Neutrophil (primary cell): Measurements from ENCODE around the gene MTG2.

ENCODE experiments used
- H3K27ac ChIP-seq: fragments of 200-600 bp; sonication (generic); 2 replicates; pipeline ENCODE4 v1.5.1; 2016; ENCODE audit warnings: mild to moderate bottlenecking, moderate library complexity
- H3K27me3 ChIP-seq: fragments of 200-600 bp; sonication (generic); 2 replicates; pipeline ENCODE4 v1.6.0; 2016; ENCODE audit warnings: mild to moderate bottlenecking
- H3K36me3 ChIP-seq: fragments of 200-600 bp; sonication (generic); 2 replicates; pipeline ENCODE4 v1.5.1; 2017
- H3K4me1 ChIP-seq, 2 experiments: fragments of 200-600 bp in 1 of 2; sonication (generic) in 1 of 2; 1 replicate in 1 of 2; 2 replicates in 1 of 2; pipeline versions ENCODE4 v1.5.1 to v1.6.1; 2013 to 2016; ENCODE audit warnings: low read depth in 1 of 2, low read length in 1 of 2, mild to moderate bottlenecking in 1 of 2, moderate library complexity in 1 of 2; ENCODE audit not compliant: control insufficient read depth in 1 of 2, insufficient read depth in 1 of 2
- H3K4me3 ChIP-seq, 2 experiments: fragments of 200-600 bp in 1 of 2; sonication (generic) in 1 of 2; 1 replicate in 1 of 2; 2 replicates in 1 of 2; pipeline ENCODE4 v1.5.1; 2013 to 2016; ENCODE audit warnings: low read depth in 1 of 2, low read length in 1 of 2, mild to moderate bottlenecking in 1 of 2, moderate library complexity in 1 of 2
- H3K9me3 ChIP-seq: fragments of 200-600 bp; sonication (generic); 2 replicates; pipeline ENCODE4 v1.5.1; 2016
- CTCF ChIP-seq: fragments of 200-600 bp; sonication (generic); IDR thresholded peaks from 2 replicates; pipeline ENCODE4 v1.5.1; 2016; ENCODE audit warnings: antibody characterized with exemption

MTG2 gene

GRCh38 chr20:62236200-62236599 is 53.4 kb downstream of the MTG2 start:
- H3K9me3 ChIP-seq = no peaks in the 10 kb centered on the region
- H3K27me3 ChIP-seq = peaks cover 18% of the 10 kb centered on the region
- H3K4me3 ChIP-seq = no peak overlapping the region
- TF ChIP-seq CTCF = no peak
- H3K27ac ChIP-seq = no peak overlapping the region
- H3K4me1 ChIP-seq = peaks cover 30 to 31% of the 10 kb centered on the region in 2 experiments
- H3K36me3 ChIP-seq = no peaks in the 10 kb centered on the region

- Histone ChIP-seq H3K9me3 (no peaks in the 10 kb centered on the region), H3K4me1 (peaks cover 37 to 38% of the 10 kb centered on the region in 2 experiments), H3K27me3 (peaks cover 18% of the 10 kb centered on the region), H3K27ac (peak overlapping the region; percentile 99), H3K4me3 (no peak overlapping the region), H3K36me3 (no peaks in the 10 kb centered on the region)
- TF ChIP-seq CTCF = no peak
Observed at GRCh38 chr20:62236766-62237513, 54.1 kb downstream of the MTG2 start.

- peaks cover 4% of the 10 kb centered on the region for H3K36me3 ChIP-seq
- H3K27ac ChIP-seq = peak overlapping the region; percentile 99
- no peak for TF ChIP-seq CTCF
- peaks cover 18% of the 10 kb centered on the region for H3K27me3 ChIP-seq
- peak overlapping the region; percentile 63 to 73 for H3K4me3 ChIP-seq
- peaks cover 43% of the 10 kb centered on the region in 2 experiments for H3K4me1 ChIP-seq
- no peaks in the 10 kb centered on the region for H3K9me3 ChIP-seq
Observed at GRCh38 chr20:62237514-62237800, 54.6 kb downstream of the MTG2 start.

- Histone ChIP-seq H3K36me3 (peaks cover 10% of the 10 kb centered on the region), H3K9me3 (no peaks in the 10 kb centered on the region), H3K27ac (peak within 1 kb of the TSS; percentile 99), H3K4me1 (peaks cover 48 to 49% of the 10 kb centered on the region in 2 experiments), H3K27me3 (peaks cover 13% of the 10 kb centered on the region), H3K4me3 (peak within 1 kb of the TSS; percentile 73 to 90)
- peak; percentile 58 for TF ChIP-seq CTCF
Observed at GRCh38 chr20:62237801-62238568, 55.2 kb downstream of the MTG2 start, which contains the start of gene OSBPL2. Gene OSBPL2, plus strand, starts transcription at chr20:62238521. Its CDS starts 17,664 bp downstream, at chr20:62256185.

GRCh38 chr20:62238569-62239277 is 55.9 kb downstream of the MTG2 start:
- peaks cover 6% of the 10 kb centered on the region for H3K27me3 ChIP-seq
- peak overlapping the region; percentile 99 for H3K27ac ChIP-seq
- no peaks in the 10 kb centered on the region for H3K9me3 ChIP-seq
- H3K4me1 ChIP-seq = peaks cover 55 to 56% of the 10 kb centered on the region in 2 experiments
- peaks cover 15% of the 10 kb centered on the region for H3K36me3 ChIP-seq
- TF ChIP-seq CTCF = no peak
- peak overlapping the region; percentile 73 to 90 for H3K4me3 ChIP-seq
